Measurements from ENCODE around the gene TMUB1. TPM values are rescaled to one million over a fixed set of nuclear protein-coding genes. Genes with fewer than 3 reads are reported as not detected.

TMUB1 gene
- total and polyA plus RNA-seq, 2 donors from 2014 or later = 36.9 to 79.9 TPM

- DNase-seq (no peak), FAIRE-seq (no peak)
- peaks cover 2 to 13% (median 10%) of the 10 kb centered on the region in 3 donors for H3K36me3 ChIP-seq (ENCODE audit: control insufficient read depth in 2 of 3, insufficient read depth in 3 of 3, low read length in 3 of 3)
- H3K9ac ChIP-seq (ENCODE audit: low read length in 3 of 3) = no peak overlapping the region
- no peak overlapping the region for H3K4me3 ChIP-seq (ENCODE audit: low read length in 3 of 3)
- H3K4me1 ChIP-seq (ENCODE audit: control insufficient read depth in 2 of 3, insufficient read depth in 2 of 3, low read depth in 1 of 3, low read length in 3 of 3) = peaks cover 0 to 4% (median 0%) of the 10 kb centered on the region in 3 donors
- no peak overlapping the region for H3K27ac ChIP-seq (ENCODE audit: low read depth in 2 of 2, low read length in 2 of 2)
- H3K27me3 ChIP-seq (ENCODE audit: control insufficient read depth, insufficient read depth, low read length) = no peaks in the 10 kb centered on the region
- intact Hi-C loops (cut with DNase I) = no loop called here
- no peaks in the 10 kb centered on the region for H3K9me3 ChIP-seq (ENCODE audit: control insufficient read depth in 2 of 3, insufficient read depth in 1 of 3, low read length in 3 of 3)
- TF ChIP-seq CTCF (IDR thresholded peaks at IDR 0.05; ENCODE audit: borderline replicate concordance, extremely low read depth, insufficient read depth) = no peak
Observed at GRCh38 chr7:151033864-151034249, 49.4 kb downstream of the TMUB1 start.

- no peak for DNase-seq
- Histone ChIP-seq H3K9ac (ENCODE audit: low read length in 3 of 3) (no peak overlapping the region), H3K4me3 (ENCODE audit: low read length in 3 of 3) (no peak overlapping the region), H3K4me1 (ENCODE audit: control insufficient read depth in 2 of 3, insufficient read depth in 2 of 3, low read depth in 1 of 3, low read length in 3 of 3) (no peaks in the 10 kb centered on the region), H3K27me3 (ENCODE audit: control insufficient read depth, insufficient read depth, low read length) (no peaks in the 10 kb centered on the region), H3K36me3 (ENCODE audit: control insufficient read depth in 2 of 3, insufficient read depth in 3 of 3, low read length in 3 of 3) (peaks cover 2 to 13% (median 10%) of the 10 kb centered on the region in 3 donors), H3K27ac (ENCODE audit: low read depth in 2 of 2, low read length in 2 of 2) (no peak overlapping the region), H3K9me3 (ENCODE audit: control insufficient read depth in 2 of 3, insufficient read depth in 1 of 3, low read length in 3 of 3) (no peaks in the 10 kb centered on the region)
- intact Hi-C loops (cut with DNase I) = no loop called here
- no peak for TF ChIP-seq CTCF (IDR thresholded peaks at IDR 0.05; ENCODE audit: borderline replicate concordance, extremely low read depth, insufficient read depth)
- no peak for FAIRE-seq
Observed at GRCh38 chr7:151032936-151033863, 50.1 kb downstream of the TMUB1 start.

Other genes with a start within 250 kb of the TMUB1 start
- gene AOC1, start 231.0 kb downstream of the TMUB1 start, total RNA-seq = 170 TPM
- gene AOC1, start 231.0 kb downstream of the TMUB1 start, polyA plus RNA-seq (ENCODE audit: insufficient read depth, low read depth, low replicate concordance) = 99.1 TPM
- gene KCNH2, start 105.2 kb downstream of the TMUB1 start, total RNA-seq = 1.3 TPM
- 1.5 TPM for gene KCNH2, start 105.2 kb downstream of the TMUB1 start, polyA plus RNA-seq (ENCODE audit: insufficient read depth, low read depth, low replicate concordance)
- gene NOS3, start 92.5 kb downstream of the TMUB1 start, total RNA-seq = 51.7 TPM
- gene NOS3, start 92.5 kb downstream of the TMUB1 start, polyA plus RNA-seq (ENCODE audit: insufficient read depth, low read depth, low replicate concordance) = 9.3 TPM
- gene ATG9B, start 59.0 kb downstream of the TMUB1 start, total RNA-seq = 0.19 TPM
- gene ATG9B, start 59.0 kb downstream of the TMUB1 start, polyA plus RNA-seq (ENCODE audit: insufficient read depth, low read depth, low replicate concordance) = 0.19 TPM
- 36.0 TPM for gene ABCB8, start 55.0 kb downstream of the TMUB1 start, total RNA-seq
- gene ABCB8, start 55.0 kb downstream of the TMUB1 start, polyA plus RNA-seq (ENCODE audit: insufficient read depth, low read depth, low replicate concordance) = 34.3 TPM
- 1.9 TPM for gene ASIC3, start 35.0 kb downstream of the TMUB1 start, total RNA-seq
- 3.1 TPM for gene ASIC3, start 35.0 kb downstream of the TMUB1 start, polyA plus RNA-seq (ENCODE audit: insufficient read depth, low read depth, low replicate concordance)
- gene CDK5, start 25.6 kb downstream of the TMUB1 start, total RNA-seq = 9.1 TPM
- gene CDK5, start 25.6 kb downstream of the TMUB1 start, polyA plus RNA-seq (ENCODE audit: insufficient read depth, low read depth, low replicate concordance) = 21.5 TPM
- gene SLC4A2, start 23.9 kb downstream of the TMUB1 start, total RNA-seq = 104 TPM
- gene SLC4A2, start 23.9 kb downstream of the TMUB1 start, polyA plus RNA-seq (ENCODE audit: insufficient read depth, low read depth, low replicate concordance) = 150 TPM
- 71.2 TPM for gene FASTK, start 2.7 kb downstream of the TMUB1 start, total RNA-seq
- 116 TPM for gene FASTK, start 2.7 kb downstream of the TMUB1 start, polyA plus RNA-seq (ENCODE audit: insufficient read depth, low read depth, low replicate concordance)
- 64.4 TPM for gene AGAP3, start 3.0 kb upstream of the TMUB1 start, total RNA-seq
- 35.8 TPM for gene AGAP3, start 3.0 kb upstream of the TMUB1 start, polyA plus RNA-seq (ENCODE audit: insufficient read depth, low read depth, low replicate concordance)
- gene GBX1, start 84.2 kb upstream of the TMUB1 start, total RNA-seq = not detected
- not detected for gene GBX1, start 84.2 kb upstream of the TMUB1 start, polyA plus RNA-seq (ENCODE audit: insufficient read depth, low read depth, low replicate concordance)
- not detected for gene ASB10, start 103.8 kb upstream of the TMUB1 start, total RNA-seq
- gene ASB10, start 103.8 kb upstream of the TMUB1 start, polyA plus RNA-seq (ENCODE audit: insufficient read depth, low read depth, low replicate concordance) = 0.22 TPM
- gene H2BK1, start 127.0 kb upstream of the TMUB1 start, total RNA-seq = not detected
- not detected for gene H2BK1, start 127.0 kb upstream of the TMUB1 start, polyA plus RNA-seq (ENCODE audit: insufficient read depth, low read depth, low replicate concordance)
- gene ABCF2, start 143.7 kb upstream of the TMUB1 start, total RNA-seq = 30.8 TPM
- gene ABCF2, start 143.7 kb upstream of the TMUB1 start, polyA plus RNA-seq (ENCODE audit: insufficient read depth, low read depth, low replicate concordance) = 22.5 TPM
- 45.2 TPM for gene CHPF2, start 149.0 kb upstream of the TMUB1 start, total RNA-seq
- 15.6 TPM for gene CHPF2, start 149.0 kb upstream of the TMUB1 start, polyA plus RNA-seq (ENCODE audit: insufficient read depth, low read depth, low replicate concordance)
- 52.5 TPM for gene SMARCD3, start 165.2 kb upstream of the TMUB1 start, total RNA-seq
- 46.4 TPM for gene SMARCD3, start 165.2 kb upstream of the TMUB1 start, polyA plus RNA-seq (ENCODE audit: insufficient read depth, low read depth, low replicate concordance)